Aorta (tissue), 5 donors: ENCODE measurements around the gene FBP1. TPM values are rescaled to one million over a fixed set of nuclear protein-coding genes. Genes with fewer than 3 reads are reported as not detected.

Source experiments
- ATAC-seq: fragments of 200-7000 bp; cut with Tn5 transposase; one replicate; pipeline ENCODE4 v1.9.1; 2022; ENCODE audit warnings: moderate library complexity; ENCODE audit not compliant: low FRiP score
- DNase-seq, 2 donors: peaks; one replicate each; pipeline ENCODE4 v3.0.0-alpha.2; 2020
- H3K27ac ChIP-seq, 2 donors: one replicate each; pipeline ENCODE4 v1.5.1; 2013; ENCODE audit warnings: low read length in 2 of 2, mild to moderate bottlenecking in 2 of 2, moderate library complexity in 2 of 2, control low read depth in 1 of 2, inconsistent platforms in 1 of 2, low read depth in 1 of 2
- H3K27me3 ChIP-seq, 2 donors: one replicate each; pipeline ENCODE4 v1.6.1; 2013; ENCODE audit warnings: control low read depth in 1 of 2, low read length in 1 of 2, mild to moderate bottlenecking in 1 of 2, moderate library complexity in 1 of 2; ENCODE audit not compliant: insufficient read depth in 2 of 2, control insufficient read depth in 1 of 2
- H3K36me3 ChIP-seq, 2 donors: one replicate each; pipeline ENCODE4 v1.6.1; 2013; ENCODE audit warnings: control low read depth in 1 of 2, low read length in 1 of 2, mild to moderate bottlenecking in 1 of 2; ENCODE audit not compliant: insufficient read depth in 2 of 2, control insufficient read depth in 1 of 2
- H3K4me1 ChIP-seq, 2 donors: one replicate each; pipeline ENCODE4 v1.6.1; 2013; ENCODE audit warnings: low read length in 2 of 2, control low read depth in 1 of 2, mild to moderate bottlenecking in 1 of 2, moderate library complexity in 1 of 2; ENCODE audit not compliant: insufficient read depth in 2 of 2, control insufficient read depth in 1 of 2
- H3K4me3 ChIP-seq, 2 donors: one replicate each; pipeline ENCODE4 v1.5.1; 2013; ENCODE audit warnings: low read length in 2 of 2, control low read depth in 1 of 2, mild to moderate bottlenecking in 1 of 2
- H3K9me3 ChIP-seq: one replicate; pipeline ENCODE4 v1.6.1; 2013; ENCODE audit warnings: mild to moderate bottlenecking, low read length; ENCODE audit not compliant: control insufficient read depth
- WGBS, 2 donors: extraction: QIAGEN DNeasy Blood & Tissue Kit; methylation state at CpG; one replicate each; pipeline ENCODE4 v1.1.7; 2013; 5-methylcytosine and 5-hydroxymethylcytosine counted together
- intact Hi-C, 2 donors: fragments of 100-400 bp; cut with DNase I; formaldehyde crosslinking; loops; one replicate each; pipeline versions ENCODE4 v1.14.2 to v1.15.0; 2022
- polyA plus RNA-seq, 2 donors: library from polyadenylated mRNA; stranded (reverse); fragments of 200-250 nt; gene quantifications; one replicate each; pipeline ENCODE4 v1.2.3, GENCODE V29; 2013
- total RNA-seq, 2 donors: library from RNA; stranded (reverse); fragmentation: NEBNext Ultra II Directional; extraction: Animal tissue kit (Norgen Biotek cat#: 25700); gene quantifications; one replicate each; pipeline ENCODE4 v1.2.1, GENCODE V29; 2021
- donor health status: healthy with polysubstance abuse.
- donor health status: Bipolar disorder and iron deficiency.
- donor health status: DM: no; HTN: no; CAD: no.
- donor health status: DM: no; HTN: no; CAD: no.
- donor health status: DM: yes; HTN: yes; CAD: no.

Gene FBP1
- total and polyA plus RNA-seq, 4 donors = 2.0 to 87.4 (median 5.7) TPM

DNA sequence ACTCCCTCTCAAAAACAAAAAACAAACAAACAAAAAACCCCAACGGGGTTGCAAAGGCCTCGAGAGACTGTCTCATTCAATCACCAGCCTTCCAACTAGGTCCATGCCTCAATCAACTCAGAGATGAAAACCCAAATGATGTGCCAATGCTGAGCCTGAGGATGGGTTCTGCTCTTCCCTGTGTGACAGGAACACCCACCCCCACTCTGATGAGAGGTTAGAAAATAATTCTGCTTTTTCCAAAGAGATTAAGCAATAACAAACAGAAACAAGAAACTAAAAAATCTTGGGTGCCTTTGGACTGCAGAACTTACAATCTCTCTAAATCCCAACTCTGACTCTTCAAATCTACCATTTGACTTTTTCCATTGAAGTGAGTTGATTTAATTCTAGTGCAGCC is 25.5 kb upstream of the FBP1 start:
- H3K27me3 ChIP-seq = no peaks in the 10 kb centered on the region
- DNase-seq (no peak), ATAC-seq (no peak)
- H3K4me1 ChIP-seq = no peaks in the 10 kb centered on the region
- intact Hi-C loops = loop anchor here (5.0 kb wide), 2 partner anchors 462 to 602 kb away; no protein-coding TSS in a partner anchor
- no peaks in the 10 kb centered on the region for H3K36me3 ChIP-seq
- H3K9me3 ChIP-seq = no peaks in the 10 kb centered on the region
- WGBS, 2 donors = 60 to 78% methylated on average over 2 of the region's 2 CpGs
- no peak overlapping the region for H3K4me3 ChIP-seq
- H3K27ac ChIP-seq = no peak overlapping the region

- WGBS, 2 donors = 96 to 97% methylated on average over 3 of the region's 3 CpGs
- Histone ChIP-seq H3K4me1 (no peaks in the 10 kb centered on the region), H3K4me3 (no peak overlapping the region), H3K9me3 (no peaks in the 10 kb centered on the region), H3K27me3 (no peaks in the 10 kb centered on the region), H3K27ac (no peak overlapping the region), H3K36me3 (no peaks in the 10 kb centered on the region)
- intact Hi-C loops = no loop called here
- ATAC-seq (no peak), DNase-seq (no peak)
Measured at GRCh38 chr9:94663640-94664039, 24.3 kb upstream of the FBP1 start.

- no peak overlapping the region for H3K4me3 ChIP-seq
- no peaks in the 10 kb centered on the region for H3K4me1 ChIP-seq
- WGBS, 2 donors = 83 to 86% methylated on average over 8 of the region's 8 CpGs
- no peaks in the 10 kb centered on the region for H3K27me3 ChIP-seq
- no peak overlapping the region for H3K27ac ChIP-seq
- DNase-seq = no peak
- no peaks in the 10 kb centered on the region for H3K36me3 ChIP-seq
- H3K9me3 ChIP-seq = no peaks in the 10 kb centered on the region
- intact Hi-C loops = no loop called here
- ATAC-seq = no peak
Measured at GRCh38 chr9:94663140-94663539, 23.8 kb upstream of the FBP1 start.

- H3K27ac ChIP-seq = no peak overlapping the region
- intact Hi-C loops = no loop called here
- no peaks in the 10 kb centered on the region for H3K36me3 ChIP-seq
- H3K4me1 ChIP-seq = peaks cover 0 to 2% of the 10 kb centered on the region in 2 donors
- 86 to 93% methylated on average over 4 of the region's 4 CpGs for WGBS, 2 donors
- H3K9me3 ChIP-seq = no peaks in the 10 kb centered on the region
- ATAC-seq (no peak), DNase-seq (no peak)
- no peaks in the 10 kb centered on the region for H3K27me3 ChIP-seq
- no peak overlapping the region for H3K4me3 ChIP-seq
Measured at GRCh38 chr9:94657021-94657725, 17.9 kb upstream of the FBP1 start.

DNA sequence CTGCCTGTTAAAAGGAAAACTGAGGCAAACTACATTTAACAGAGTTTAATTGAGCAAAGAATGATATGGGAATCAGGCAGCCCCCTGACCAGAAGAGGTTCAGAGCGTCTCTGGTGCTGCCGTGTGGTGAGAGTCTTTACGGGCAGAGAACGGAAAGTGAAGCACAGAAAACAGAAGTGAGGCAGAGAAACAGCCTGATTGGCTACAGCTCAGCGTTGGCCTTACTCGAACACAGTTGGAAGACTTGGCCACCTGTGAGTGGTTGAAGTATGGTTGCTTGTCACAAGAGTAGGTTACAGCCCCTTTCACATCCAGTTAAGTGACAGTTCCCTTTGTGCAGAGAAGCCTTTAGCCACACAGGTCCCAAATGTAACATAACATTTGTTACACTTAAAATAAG is 16.9 kb upstream of the FBP1 start:
- Histone ChIP-seq H3K27me3 (no peaks in the 10 kb centered on the region), H3K36me3 (no peaks in the 10 kb centered on the region), H3K9me3 (no peaks in the 10 kb centered on the region), H3K27ac (no peak overlapping the region), H3K4me1 (peaks cover 0 to 2% of the 10 kb centered on the region in 2 donors), H3K4me3 (peak overlapping the region in 1 of 2 donors; percentile 25)
- WGBS, 2 donors = 1 to 3% methylated on average over 6 of the region's 6 CpGs
- peak in 1 of 2 donors; percentile 65 for DNase-seq
- ATAC-seq = peak; percentile 71
- intact Hi-C loops = no loop called here

- Histone ChIP-seq H3K27me3 (no peaks in the 10 kb centered on the region), H3K36me3 (no peaks in the 10 kb centered on the region), H3K9me3 (no peaks in the 10 kb centered on the region), H3K4me1 (peaks cover 0 to 2% of the 10 kb centered on the region in 2 donors), H3K4me3 (peak overlapping the region in 1 of 2 donors; percentile 25), H3K27ac (no peak overlapping the region)
- intact Hi-C loops = no loop called here
- DNase-seq = no peak
- 46 to 57% methylated on average over 10 of the region's 10 CpGs for WGBS, 2 donors
- no peak for ATAC-seq
Measured at GRCh38 chr9:94655739-94656138, 16.4 kb upstream of the FBP1 start.

GRCh38 chr9:94654165-94654894 is 15.0 kb upstream of the FBP1 start:
- peaks cover 0 to 2% of the 10 kb centered on the region in 2 donors for H3K4me1 ChIP-seq
- WGBS, 2 donors = 91 to 93% methylated on average over 10 of the region's 10 CpGs
- H3K9me3 ChIP-seq = no peaks in the 10 kb centered on the region
- no peak overlapping the region for H3K27ac ChIP-seq
- H3K27me3 ChIP-seq = no peaks in the 10 kb centered on the region
- H3K36me3 ChIP-seq = no peaks in the 10 kb centered on the region
- no peak overlapping the region for H3K4me3 ChIP-seq
- peak in 1 of 2 donors; percentile 65 for DNase-seq
- intact Hi-C loops = no loop called here
- ATAC-seq = no peak

DNA sequence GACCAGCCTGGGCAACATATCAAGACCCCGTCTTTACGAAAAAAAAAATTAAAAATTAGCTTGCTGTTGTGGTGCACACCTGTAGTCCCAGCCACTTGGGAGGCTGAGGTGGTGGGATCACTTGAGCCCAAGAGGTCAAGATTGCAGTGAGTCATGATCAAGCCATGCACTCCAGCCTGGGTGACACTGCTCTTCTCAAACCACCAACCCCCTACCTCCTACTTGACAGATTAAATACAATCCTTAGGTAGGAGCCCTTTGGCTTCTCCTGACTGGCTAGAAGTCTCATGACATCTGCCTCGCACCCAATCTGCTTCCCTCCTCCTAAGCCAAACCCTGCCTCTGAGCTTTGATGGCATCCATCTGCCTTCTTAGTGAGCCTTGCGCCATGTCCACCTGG is 11.6 kb upstream of the FBP1 start:
- H3K4me3 ChIP-seq = no peak overlapping the region
- 95 to 96% methylated on average over 4 of the region's 4 CpGs for WGBS, 2 donors
- ATAC-seq (no peak), DNase-seq (no peak)
- no peaks in the 10 kb centered on the region for H3K36me3 ChIP-seq
- intact Hi-C loops = no loop called here
- H3K27me3 ChIP-seq = no peaks in the 10 kb centered on the region
- H3K27ac ChIP-seq = no peak overlapping the region
- H3K4me1 ChIP-seq = no peaks in the 10 kb centered on the region
- H3K9me3 ChIP-seq = no peaks in the 10 kb centered on the region
